ENCODE measurements around the gene MRC2. TPM values are rescaled to one million over a fixed set of nuclear protein-coding genes. Genes with fewer than 3 reads are reported as not detected.

The MRC2 gene
- total RNA-seq, 4 donors from 2014 or later: 51.9 to 117 (median 78.0) TPM

DNA sequence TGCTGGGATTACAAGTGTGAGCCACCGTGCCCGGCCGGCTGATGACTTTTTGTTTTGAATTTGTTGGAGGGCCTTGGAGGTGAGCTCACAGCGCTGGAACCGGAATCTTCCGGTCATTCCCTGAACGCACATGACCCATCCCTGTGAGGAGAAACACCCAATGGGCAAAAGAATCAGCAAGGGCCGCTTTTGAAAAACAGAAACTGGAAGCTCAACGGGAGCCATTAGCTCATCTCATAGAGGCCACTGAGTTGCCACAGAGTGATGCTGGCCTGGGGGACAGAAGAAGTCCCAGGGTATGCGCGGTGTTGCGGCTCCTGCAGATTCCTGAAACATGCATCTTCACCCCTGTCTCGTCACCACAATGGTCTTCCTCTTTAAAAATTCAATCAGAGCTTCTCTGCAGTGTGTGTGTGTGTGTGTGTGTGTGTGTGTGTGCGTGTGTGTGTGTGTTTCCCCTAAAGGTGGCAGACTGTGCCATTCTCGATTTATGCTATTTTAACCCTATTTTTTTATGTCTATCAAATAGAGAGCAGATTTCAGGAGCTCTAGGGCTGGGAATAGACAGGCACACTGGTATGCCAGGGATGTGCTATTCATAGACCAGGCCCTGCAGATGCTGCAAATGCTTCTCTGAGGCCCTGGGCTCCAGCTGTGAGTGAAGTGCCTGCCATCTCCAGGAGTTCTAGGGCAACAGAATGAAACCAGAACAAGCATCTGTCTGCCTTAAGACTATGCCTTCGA is 112.3 kb downstream of the MRC2 start:
- no peaks in the 10 kb centered on the region for H3K9me3 ChIP-seq
- no peak overlapping the region for H3K4me3 ChIP-seq
- no peak for DNase-seq (ENCODE audit: low spot score in 2 of 2)
- TF ChIP-seq POLR2A (IDR thresholded peaks at IDR 0.05): no peak
- no peak for TF ChIP-seq EP300 (IDR thresholded peaks at IDR 0.05)
- TF ChIP-seq, protein P1, sequence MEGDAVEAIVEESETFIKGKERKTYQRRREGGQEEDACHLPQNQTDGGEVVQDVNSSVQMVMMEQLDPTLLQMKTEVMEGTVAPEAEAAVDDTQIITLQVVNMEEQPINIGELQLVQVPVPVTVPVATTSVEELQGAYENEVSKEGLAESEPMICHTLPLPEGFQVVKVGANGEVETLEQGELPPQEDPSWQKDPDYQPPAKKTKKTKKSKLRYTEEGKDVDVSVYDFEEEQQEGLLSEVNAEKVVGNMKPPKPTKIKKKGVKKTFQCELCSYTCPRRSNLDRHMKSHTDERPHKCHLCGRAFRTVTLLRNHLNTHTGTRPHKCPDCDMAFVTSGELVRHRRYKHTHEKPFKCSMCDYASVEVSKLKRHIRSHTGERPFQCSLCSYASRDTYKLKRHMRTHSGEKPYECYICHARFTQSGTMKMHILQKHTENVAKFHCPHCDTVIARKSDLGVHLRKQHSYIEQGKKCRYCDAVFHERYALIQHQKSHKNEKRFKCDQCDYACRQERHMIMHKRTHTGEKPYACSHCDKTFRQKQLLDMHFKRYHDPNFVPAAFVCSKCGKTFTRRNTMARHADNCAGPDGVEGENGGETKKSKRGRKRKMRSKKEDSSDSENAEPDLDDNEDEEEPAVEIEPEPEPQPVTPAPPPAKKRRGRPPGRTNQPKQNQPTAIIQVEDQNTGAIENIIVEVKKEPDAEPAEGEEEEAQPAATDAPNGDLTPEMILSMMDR (IDR thresholded peaks at IDR 0.05): no peak
- 87% methylated on average over 16 of the region's 16 CpGs for WGBS, 2 donors
- H3K27ac ChIP-seq: no peak overlapping the region
- no peaks in the 10 kb centered on the region for H3K4me1 ChIP-seq
- no peaks in the 10 kb centered on the region for H3K36me3 ChIP-seq
- no peaks in the 10 kb centered on the region for H3K27me3 ChIP-seq

DNA sequence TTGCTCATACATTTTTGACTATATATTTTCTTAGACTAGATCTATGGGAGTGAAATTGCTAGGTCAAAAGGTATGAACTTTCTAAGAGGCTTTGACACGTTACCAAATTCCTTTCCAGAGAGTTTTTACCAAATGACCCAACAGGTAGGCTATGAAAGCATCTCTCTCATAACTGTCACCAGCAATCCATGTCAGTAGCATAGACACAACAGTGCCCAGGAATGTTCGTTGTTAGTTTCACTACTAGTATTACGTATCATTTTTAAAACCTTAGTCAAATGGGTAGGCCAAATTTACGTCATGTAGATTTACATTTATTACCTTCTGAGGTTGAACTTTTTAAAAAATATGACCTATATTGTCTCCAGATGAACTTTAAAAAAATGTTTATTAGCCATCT is 113.8 kb downstream of the MRC2 start:
- H3K36me3 ChIP-seq: no peaks in the 10 kb centered on the region
- no peak for DNase-seq (ENCODE audit: low spot score in 2 of 2)
- H3K27me3 ChIP-seq: no peaks in the 10 kb centered on the region
- no peak overlapping the region for H3K27ac ChIP-seq
- H3K4me1 ChIP-seq: no peaks in the 10 kb centered on the region
- no peak for TF ChIP-seq POLR2A (IDR thresholded peaks at IDR 0.05)
- TF ChIP-seq, protein P1 (IDR thresholded peaks at IDR 0.05): no peak
- no peak for TF ChIP-seq EP300 (IDR thresholded peaks at IDR 0.05)
- WGBS, 2 donors: 90 to 94% methylated on average over 4 of the region's 4 CpGs
- no peak overlapping the region for H3K4me3 ChIP-seq
- H3K9me3 ChIP-seq: no peaks in the 10 kb centered on the region

Small RNA genes within 50 kb of the gene (small RNA-seq; reads per million reads assigned to genes)
- gene RF00019: not detected
- not detected for gene RNU6-446P

Other genes with a start within 250 kb of the MRC2 start
- gene EFCAB3, start 247.1 kb upstream of the MRC2 start, total RNA-seq: not detected
- 10 to 100 TPM; 11.0 to 20.1 (median 13.4) TPM for gene METTL2A, start 203.8 kb upstream of the MRC2 start, total RNA-seq
- 10 to 100 TPM; 30.3 to 66.0 (median 38.7) TPM for gene TLK2, start 148.8 kb upstream of the MRC2 start, total RNA-seq
- 10 to 100 TPM in 1 of 4 donors, 1 to 10 TPM in 3; 1.8 to 11.7 (median 3.6) TPM for gene MARCHF10, start 180.6 kb downstream of the MRC2 start, total RNA-seq

Measured in tibial nerve (tissue), 4 donors.